BJ (cell line): ENCODE results near the gene TMEM94. TPM values are rescaled to one million over a fixed set of nuclear protein-coding genes. Genes with fewer than 3 reads are reported as not detected.

Experiments used
- CTCF ChIA-PET: fragments of 350-600 bp; formaldehyde crosslinking; extraction: SDS; loops from one replicate; lab custom pipeline; 2021; ENCODE audit warnings: antibody characterized with exemption, inconsistent platforms; lab: Yijun Ruan, JAX
- POLR2A ChIA-PET: fragments of 300-600 bp; sonication (Branson Sonifier 250); formaldehyde crosslinking; extraction: SDS; loops from one replicate; lab custom pipeline; 2021; ENCODE audit warnings: antibody characterized with exemption; lab: Charles Lee
- DNase-seq: peaks from one replicate; pipeline ENCODE4 v3.0.0-alpha.2; 2011; ENCODE audit warnings: low read depth
- H3K27me3 ChIP-seq: 2 replicates; pipeline ENCODE4 v1.6.0; 2011; ENCODE audit warnings: low read length; ENCODE audit not compliant: control insufficient read depth, insufficient read depth
- H3K36me3 ChIP-seq: 2 replicates; pipeline ENCODE4 v1.5.1; 2011; ENCODE audit warnings: low read length; ENCODE audit not compliant: control insufficient read depth, insufficient read depth
- H3K4me3 ChIP-seq: 2 replicates; pipeline ENCODE4 v1.5.1; 2011; ENCODE audit warnings: low read depth, mild to moderate bottlenecking, control low read depth, low read length
- polyA plus RNA-seq: library from polyadenylated mRNA; depleted of rRNA; stranded (reverse); fragments of >200 nt; gene quantifications from 2 replicates; pipeline ENCODE4 v1.2.3, GENCODE V29; 2011
- TF ChIP-seq, protein P1 (sequence below): IDR thresholded peaks from 2 replicates; pipeline ENCODE4 v1.5.1; 2011; ENCODE audit warnings: low read depth, mild to moderate bottlenecking, control low read depth, inconsistent platforms, low read length, moderate library complexity; ENCODE audit not compliant: insufficient read depth

The TMEM94 gene
- polyA plus RNA-seq, 1 experiment = 35.5 TPM

DNA sequence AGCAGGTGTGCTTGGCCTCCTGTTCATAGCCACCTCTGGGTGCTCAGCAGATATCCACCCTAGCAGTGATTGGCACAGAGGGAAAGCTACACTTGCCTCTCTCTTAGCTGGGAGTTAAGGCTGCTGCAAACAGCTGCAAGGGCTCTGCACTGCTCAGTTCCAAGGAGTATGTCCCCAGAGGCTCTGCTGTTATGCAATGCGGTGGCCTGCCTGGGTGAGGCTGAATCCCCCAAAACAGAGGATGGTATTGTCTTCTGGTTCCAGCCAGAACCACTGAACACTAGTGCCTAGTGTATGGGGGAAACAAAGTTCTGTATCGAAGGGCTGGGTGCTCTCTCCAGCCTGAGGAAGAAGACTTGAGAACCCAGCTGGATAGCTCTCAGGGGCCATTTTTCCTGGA is 16.8 kb downstream of the TMEM94 start:
- POLR2A ChIA-PET = no interaction called here
- Histone ChIP-seq H3K27me3 (no peaks in the 10 kb centered on the region), H3K36me3 (peaks cover 12% of the 10 kb centered on the region), H3K4me3 (no peak overlapping the region)
- TF ChIP-seq, protein P1, sequence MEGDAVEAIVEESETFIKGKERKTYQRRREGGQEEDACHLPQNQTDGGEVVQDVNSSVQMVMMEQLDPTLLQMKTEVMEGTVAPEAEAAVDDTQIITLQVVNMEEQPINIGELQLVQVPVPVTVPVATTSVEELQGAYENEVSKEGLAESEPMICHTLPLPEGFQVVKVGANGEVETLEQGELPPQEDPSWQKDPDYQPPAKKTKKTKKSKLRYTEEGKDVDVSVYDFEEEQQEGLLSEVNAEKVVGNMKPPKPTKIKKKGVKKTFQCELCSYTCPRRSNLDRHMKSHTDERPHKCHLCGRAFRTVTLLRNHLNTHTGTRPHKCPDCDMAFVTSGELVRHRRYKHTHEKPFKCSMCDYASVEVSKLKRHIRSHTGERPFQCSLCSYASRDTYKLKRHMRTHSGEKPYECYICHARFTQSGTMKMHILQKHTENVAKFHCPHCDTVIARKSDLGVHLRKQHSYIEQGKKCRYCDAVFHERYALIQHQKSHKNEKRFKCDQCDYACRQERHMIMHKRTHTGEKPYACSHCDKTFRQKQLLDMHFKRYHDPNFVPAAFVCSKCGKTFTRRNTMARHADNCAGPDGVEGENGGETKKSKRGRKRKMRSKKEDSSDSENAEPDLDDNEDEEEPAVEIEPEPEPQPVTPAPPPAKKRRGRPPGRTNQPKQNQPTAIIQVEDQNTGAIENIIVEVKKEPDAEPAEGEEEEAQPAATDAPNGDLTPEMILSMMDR = no peak
- CTCF ChIA-PET = interaction anchor here (1.5 kb wide), 1 partner anchor 14 kb away, joined by 3 read pairs; no protein-coding TSS in a partner anchor
- DNase-seq = no peak

DNA sequence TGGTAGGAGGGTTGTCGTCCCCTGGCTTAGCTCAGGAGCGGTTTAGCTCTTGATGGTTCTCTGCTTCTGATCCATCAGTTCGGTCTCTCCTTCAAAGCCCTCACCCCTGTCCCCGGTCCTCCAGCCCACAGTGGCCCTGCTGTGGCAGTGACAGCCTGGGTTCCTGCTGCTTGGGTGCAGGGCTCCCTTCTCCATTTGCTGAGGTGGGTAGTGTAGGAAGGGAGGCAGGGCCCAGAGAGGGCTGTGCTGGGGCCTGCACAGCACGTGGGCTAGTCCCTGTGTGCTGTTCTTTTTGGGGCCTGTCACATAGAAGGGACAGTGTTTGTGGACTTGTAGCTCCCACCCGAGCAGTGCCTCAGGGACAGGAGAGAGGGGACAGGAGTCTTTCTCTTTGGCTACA is 18.3 kb downstream of the TMEM94 start:
- no peak overlapping the region for H3K4me3 ChIP-seq
- TF ChIP-seq, protein P1 = no peak
- no peaks in the 10 kb centered on the region for H3K27me3 ChIP-seq
- peaks cover 12% of the 10 kb centered on the region for H3K36me3 ChIP-seq
- DNase-seq = no peak
- ChIA-PET POLR2A (no interaction called here), CTCF (interaction anchor here (1.5 to 1.8 kb wide), 2 partner anchors 11 to 12 kb away, joined by 3 to 8 read pairs; no protein-coding TSS in a partner anchor)

DNA sequence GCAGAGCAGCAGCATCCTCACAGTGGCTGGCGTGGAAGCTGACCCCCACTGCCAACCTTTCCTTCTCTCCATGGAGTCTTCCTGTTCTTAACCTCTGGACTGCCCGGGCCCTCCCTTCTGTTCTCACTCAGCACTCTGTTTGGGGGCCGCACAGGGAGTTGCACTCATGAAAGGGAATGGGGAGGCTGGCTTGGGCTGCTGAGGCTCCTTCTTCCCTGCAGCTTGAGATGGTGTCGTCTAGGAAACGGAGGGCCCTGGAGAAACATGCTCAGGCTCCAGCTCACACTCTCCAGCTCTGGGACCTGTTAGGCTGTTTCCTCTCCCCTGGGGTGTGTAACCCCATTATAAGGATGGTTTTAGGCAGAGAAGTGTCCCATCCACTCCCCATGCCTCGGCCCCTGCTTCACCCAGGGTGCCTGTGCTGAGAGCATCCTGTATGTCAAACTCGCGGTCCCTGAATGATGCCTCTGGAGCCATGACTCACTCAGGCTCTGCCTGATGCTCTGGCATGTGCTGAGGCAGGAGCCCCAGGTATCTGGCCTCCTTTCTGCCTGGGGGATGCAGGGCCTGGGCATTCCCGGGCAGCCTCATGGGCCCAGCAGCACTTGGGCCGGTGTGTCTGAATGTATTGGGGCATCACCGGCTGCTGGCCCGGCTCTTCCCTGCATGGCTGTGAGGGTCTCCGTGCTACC is 18.9 kb downstream of the TMEM94 start:
- Histone ChIP-seq H3K36me3 (peaks cover 12% of the 10 kb centered on the region), H3K27me3 (no peaks in the 10 kb centered on the region), H3K4me3 (no peak overlapping the region)
- no peak for DNase-seq
- ChIA-PET CTCF (interaction anchor here (0.6 to 1.8 kb wide), 2 partner anchors 11 to 50 kb away, joined by 5 to 8 read pairs; no protein-coding TSS in a partner anchor), POLR2A (no interaction called here)
- TF ChIP-seq, protein P1 = no peak

DNA sequence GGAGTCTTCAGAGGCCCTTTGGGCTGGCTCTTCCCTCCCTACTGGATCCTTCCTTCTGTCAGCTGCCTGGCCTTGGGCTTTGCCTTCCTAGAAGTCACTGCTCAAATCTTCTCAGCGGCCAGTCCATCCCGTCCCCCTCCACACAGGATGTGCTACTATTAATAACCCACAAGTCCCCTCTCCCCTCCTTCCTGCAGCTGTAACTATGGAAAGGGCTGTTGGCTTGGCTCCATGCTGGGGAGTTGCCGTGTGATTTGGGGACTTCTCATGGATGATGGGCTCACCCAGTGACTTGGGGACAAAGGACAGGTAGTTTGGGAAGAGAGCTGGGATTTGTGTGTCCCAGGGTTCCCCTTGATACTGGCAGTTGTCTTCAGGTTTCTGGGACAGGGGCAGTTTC is 19.4 kb downstream of the TMEM94 start:
- H3K27me3 ChIP-seq = no peaks in the 10 kb centered on the region
- no peak overlapping the region for H3K4me3 ChIP-seq
- ChIA-PET POLR2A (no interaction called here), CTCF (interaction anchor here (0.6 kb wide), 1 partner anchor 51 kb away, joined by 5 read pairs; no protein-coding TSS in a partner anchor)
- no peak for DNase-seq
- TF ChIP-seq, protein P1 = no peak
- H3K36me3 ChIP-seq = peaks cover 12% of the 10 kb centered on the region

DNA sequence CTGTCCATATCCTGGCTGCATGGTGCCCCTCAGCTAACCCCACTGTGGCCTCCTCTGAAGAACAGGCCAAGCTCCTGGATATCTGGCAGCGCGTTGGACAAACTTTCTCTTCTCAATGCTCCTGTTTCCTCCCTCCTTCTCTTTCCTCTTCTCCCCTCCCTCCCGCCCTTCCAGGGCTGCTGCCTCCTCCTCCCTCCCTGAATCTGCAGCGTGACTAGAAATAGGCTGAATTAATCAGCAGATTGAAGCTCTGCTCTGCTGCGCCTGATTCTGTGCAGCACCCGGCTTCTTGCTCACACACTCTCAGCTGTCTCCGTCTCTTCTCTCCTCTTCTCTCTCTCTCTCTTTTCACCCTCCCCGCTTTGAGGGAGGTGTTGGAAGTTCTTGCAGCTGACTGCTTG is 19.8 kb downstream of the TMEM94 start:
- ChIA-PET POLR2A (interaction anchor here (0.6 to 1.0 kb wide), 2 partner anchors 46 to 167 kb away, joined by 7 to 30 read pairs; no protein-coding TSS in a partner anchor), CTCF (interaction anchor here (1.3 kb wide), 1 partner anchor 40 kb away, joined by 4 read pairs; the partner anchor contains the start of gene TSEN54)
- TF ChIP-seq, protein P1 = no peak
- H3K27me3 ChIP-seq = no peaks in the 10 kb centered on the region
- no peak for DNase-seq
- peaks cover 12% of the 10 kb centered on the region for H3K36me3 ChIP-seq
- H3K4me3 ChIP-seq = no peak overlapping the region
